HG03097 (cell line): ENCODE measurements around the gene TSPO.

ENCODE experiments used
- ATAC-seq: cut with Tn5 transposase; IDR thresholded peaks from one replicate; pipeline ENCODE4 v1.9.1; 2021; ENCODE audit not compliant: unreplicated experiment, low FRiP score

Gene TSPO

GRCh38 chr22:43157874-43158546 lies 6.7 kb downstream of the TSPO start:
- no peak for ATAC-seq

- no peak for ATAC-seq
Measured at GRCh38 chr22:43158778-43159483, 7.6 kb downstream of the TSPO start.

GRCh38 chr22:43159484-43160178 lies 8.3 kb downstream of the TSPO start:
- no peak for ATAC-seq

- no peak for ATAC-seq
Measured at GRCh38 chr22:43160497-43161126, 9.3 kb downstream of the TSPO start.

- no peak for ATAC-seq
Measured at GRCh38 chr22:43162412-43163150, 11.2 kb downstream of the TSPO start.

GRCh38 chr22:43163241-43163795 lies 12.0 kb downstream of the TSPO start:
- no peak for ATAC-seq

GRCh38 chr22:43164636-43165035 lies 13.3 kb downstream of the TSPO start:
- ATAC-seq = no peak

- ATAC-seq = no peak
Measured at GRCh38 chr22:43166132-43166930, 15.0 kb downstream of the TSPO start.

GRCh38 chr22:43167001-43167589 lies 15.7 kb downstream of the TSPO start:
- no peak for ATAC-seq

GRCh38 chr22:43168471-43169309 lies 17.3 kb downstream of the TSPO start:
- ATAC-seq = no peak

GRCh38 chr22:43169310-43170130 lies 18.2 kb downstream of the TSPO start:
- ATAC-seq = no peak

- ATAC-seq = no peak
Measured at GRCh38 chr22:43170131-43170480, 18.7 kb downstream of the TSPO start.

- no peak for ATAC-seq
Measured at GRCh38 chr22:43171019-43171491, 19.7 kb downstream of the TSPO start.

GRCh38 chr22:43171607-43172006 lies 20.2 kb downstream of the TSPO start:
- no peak for ATAC-seq

- ATAC-seq = no peak
Measured at GRCh38 chr22:43172191-43172590, 20.8 kb downstream of the TSPO start.

GRCh38 chr22:43173566-43173965 lies 22.2 kb downstream of the TSPO start:
- ATAC-seq = no peak

GRCh38 chr22:43173976-43174720 lies 22.8 kb downstream of the TSPO start:
- ATAC-seq = no peak
